Osteoblast (primary cell): ENCODE results near the gene STARD4. TPM values are rescaled to one million over a fixed set of nuclear protein-coding genes. Genes with fewer than 3 reads are reported as not detected.

Experiments
- DNase-seq: peaks from one replicate; pipeline ENCODE4 v3.0.0; 2011; ENCODE audit warnings: low spot score, mixed read lengths; ENCODE audit not compliant: insufficient read length; ENCODE audit errors: missing footprints
- H2AFZ ChIP-seq: 2 replicates; pipeline ENCODE4 v1.6.0; 2011; ENCODE audit warnings: mild to moderate bottlenecking, low read length
- H3K27ac ChIP-seq: 2 replicates; pipeline ENCODE4 v1.5.1; 2011; ENCODE audit warnings: mild to moderate bottlenecking, low read depth, low read length, moderate library complexity
- H3K27me3 ChIP-seq: 2 replicates; pipeline ENCODE4 v1.6.0; 2012; ENCODE audit warnings: mild to moderate bottlenecking, control low read depth, inconsistent platforms, low read length, moderate library complexity; ENCODE audit not compliant: insufficient read depth
- H3K36me3 ChIP-seq: 2 replicates; pipeline ENCODE4 v1.5.1; 2011; ENCODE audit warnings: mild to moderate bottlenecking, low read length, control low read depth, moderate library complexity; ENCODE audit not compliant: insufficient read depth
- H3K4me1 ChIP-seq: 2 replicates; pipeline ENCODE4 v1.5.1; 2011; ENCODE audit warnings: mild to moderate bottlenecking, low read length, control low read depth, moderate library complexity; ENCODE audit not compliant: insufficient read depth
- H3K4me2 ChIP-seq: 2 replicates; pipeline ENCODE4 v1.6.0; 2011; ENCODE audit warnings: mild to moderate bottlenecking, low read length; ENCODE audit not compliant: insufficient read depth
- H3K4me3 ChIP-seq: fragments of 200-600 bp; sonication (generic); 3 replicates; pipeline ENCODE4 v1.5.1; 2012; ENCODE audit warnings: mild to moderate bottlenecking, low read length, inconsistent platforms; ENCODE audit not compliant: insufficient read depth
- H3K79me2 ChIP-seq: 2 replicates; pipeline ENCODE4 v1.6.0; 2012; ENCODE audit warnings: mild to moderate bottlenecking, low read length, control low read depth, inconsistent platforms; ENCODE audit not compliant: insufficient read depth
- H3K9me3 ChIP-seq: 2 replicates; pipeline ENCODE4 v1.5.1; 2011; ENCODE audit warnings: low read depth, low read length, control low read depth
- H4K20me1 ChIP-seq: 2 replicates; pipeline ENCODE4 v1.6.0; 2012; ENCODE audit warnings: mild to moderate bottlenecking, low read length, control low read depth; ENCODE audit not compliant: insufficient read depth
- CTCF ChIP-seq: IDR thresholded peaks from 2 replicates; pipeline ENCODE4 v1.5.1; 2011; ENCODE audit warnings: mild to moderate bottlenecking, low read depth, low read length, moderate library complexity; ENCODE audit errors: extremely low read depth
- total RNA-seq: library from RNA; depleted of rRNA; stranded (reverse); fragments of >200 nt; gene quantifications from 2 replicates; pipeline ENCODE4 v1.2.3, GENCODE V29; 2012

Gene STARD4
- 102 and 106 TPM in 2 replicates for total RNA-seq

DNA sequence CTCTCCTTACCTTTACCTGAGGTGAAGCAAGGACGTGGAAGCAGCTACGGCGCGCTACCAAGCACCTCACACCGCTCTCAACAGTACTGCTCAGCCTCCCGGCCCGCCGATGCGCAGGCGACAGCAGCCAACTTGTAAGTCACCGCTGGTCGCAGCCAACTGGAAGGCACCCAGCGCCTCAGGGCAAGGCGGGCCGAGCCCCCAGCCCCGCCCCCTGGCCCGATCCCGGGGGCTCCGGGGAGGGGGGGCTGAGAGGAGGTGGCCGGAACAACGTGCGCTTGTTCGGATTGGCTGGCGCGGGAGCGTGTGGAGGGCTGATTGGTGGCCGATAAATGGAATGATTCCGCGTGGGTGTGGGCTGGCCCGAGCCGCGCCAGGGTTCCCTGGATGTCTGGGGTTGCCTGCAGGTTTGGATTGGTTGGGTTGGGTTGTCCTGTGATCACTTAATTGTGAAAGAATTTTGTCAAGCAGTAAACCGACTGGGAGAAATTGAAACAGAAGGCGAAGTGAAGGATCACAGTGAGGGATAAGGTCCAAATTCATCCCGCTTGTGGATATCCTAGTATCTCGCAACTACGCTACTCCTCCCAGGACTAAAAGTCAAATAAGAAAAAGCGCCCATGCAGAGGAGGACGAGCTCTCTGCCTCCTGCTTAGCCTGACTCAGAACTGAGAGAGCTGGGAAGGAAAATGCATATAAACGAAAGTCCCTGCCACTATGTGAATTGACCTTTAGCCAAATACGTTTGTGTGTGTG lies at the start of gene STARD4:
TSS of gene STARD4 (minus strand) at position 161 of the 756 bp plus-strand sequence. CDS start 5,102 bp downstream, outside the sequence.
- Histone ChIP-seq H3K27me3 (no peaks in the 10 kb centered on the region), H4K20me1 (no peaks in the 10 kb centered on the region), H3K9me3 (no peaks in the 10 kb centered on the region), H3K4me3 (peak within 1 kb of the TSS; percentile 97), H3K79me2 (peaks cover 48% of the 10 kb centered on the region), H3K27ac (peak within 1 kb of the TSS; percentile 88), H3K36me3 (no peaks in the 10 kb centered on the region), H3K4me1 (peaks cover 15% of the 10 kb centered on the region), H3K4me2 (peak within 1 kb of the TSS; percentile 86), H2AFZ (peak within 1 kb of the TSS; percentile 82)
- DNase-seq: peak; percentile 97
- TF ChIP-seq CTCF: no peak

GRCh38 chr5:111559680-111560079 lies 47.3 kb upstream of the STARD4 start:
- DNase-seq: no peak
- Histone ChIP-seq H3K79me2 (no peaks in the 10 kb centered on the region), H4K20me1 (no peaks in the 10 kb centered on the region), H3K36me3 (no peaks in the 10 kb centered on the region), H3K4me3 (no peak overlapping the region), H3K27ac (no peak overlapping the region), H3K9me3 (no peaks in the 10 kb centered on the region), H2AFZ (no peak overlapping the region), H3K4me2 (no peak overlapping the region), H3K27me3 (no peaks in the 10 kb centered on the region), H3K4me1 (peaks cover 7% of the 10 kb centered on the region)
- TF ChIP-seq CTCF: no peak

DNA sequence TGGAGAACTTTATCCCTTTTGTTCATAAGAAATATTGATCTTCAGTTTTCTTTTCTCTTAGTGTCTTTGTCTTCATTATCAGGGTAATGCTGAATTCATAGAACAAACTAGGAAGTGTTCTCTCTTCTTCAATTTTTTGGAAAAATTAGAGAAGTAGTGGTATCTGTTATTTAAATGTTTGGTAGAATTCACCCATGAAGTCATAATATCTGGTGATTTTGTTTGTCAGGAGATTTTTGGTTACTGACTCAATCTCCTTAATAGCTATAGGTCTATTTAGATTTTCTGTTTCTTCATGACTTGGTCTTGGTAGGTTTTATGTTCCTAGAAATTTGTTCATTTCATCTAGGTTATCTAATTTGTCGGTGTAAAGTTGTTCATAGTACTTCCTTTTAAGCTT lies 45.4 kb upstream of the STARD4 start:
- H3K79me2 ChIP-seq: no peaks in the 10 kb centered on the region
- no peak overlapping the region for H3K4me3 ChIP-seq
- no peaks in the 10 kb centered on the region for H3K27me3 ChIP-seq
- no peaks in the 10 kb centered on the region for H4K20me1 ChIP-seq
- H3K9me3 ChIP-seq: no peaks in the 10 kb centered on the region
- H3K4me1 ChIP-seq: peaks cover 2% of the 10 kb centered on the region
- H3K4me2 ChIP-seq: no peak overlapping the region
- no peak overlapping the region for H3K27ac ChIP-seq
- no peaks in the 10 kb centered on the region for H3K36me3 ChIP-seq
- no peak for DNase-seq
- H2AFZ ChIP-seq: no peak overlapping the region
- no peak for TF ChIP-seq CTCF

DNA sequence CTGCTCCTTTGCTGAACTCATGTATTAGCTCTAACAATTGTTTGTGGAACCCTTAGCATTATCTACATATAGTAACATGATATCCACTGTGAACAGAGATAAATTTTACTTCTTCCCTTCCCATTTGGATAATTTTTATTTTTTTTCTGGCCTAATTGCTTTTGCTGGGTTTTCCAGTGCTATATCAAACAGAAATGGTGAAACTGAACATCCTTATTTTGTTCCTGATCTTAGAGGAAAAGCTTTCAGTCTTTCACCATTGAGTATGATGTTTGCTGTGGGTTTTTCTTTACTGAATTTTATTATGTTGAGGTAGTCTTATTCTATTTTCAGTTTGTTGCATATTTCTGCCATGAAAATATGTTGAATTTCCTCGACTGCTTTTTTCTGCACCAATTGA lies 44.8 kb upstream of the STARD4 start:
- no peaks in the 10 kb centered on the region for H3K27me3 ChIP-seq
- H3K4me2 ChIP-seq: no peak overlapping the region
- DNase-seq: no peak
- H3K4me3 ChIP-seq: no peak overlapping the region
- no peaks in the 10 kb centered on the region for H3K36me3 ChIP-seq
- H3K27ac ChIP-seq: no peak overlapping the region
- H3K9me3 ChIP-seq: no peaks in the 10 kb centered on the region
- H2AFZ ChIP-seq: no peak overlapping the region
- no peaks in the 10 kb centered on the region for H4K20me1 ChIP-seq
- no peak for TF ChIP-seq CTCF
- no peaks in the 10 kb centered on the region for H3K79me2 ChIP-seq
- H3K4me1 ChIP-seq: no peaks in the 10 kb centered on the region
